GM12892 (cell line): ENCODE data around the gene CDH16.

ENCODE experiments used
- DNase-seq: peaks from one replicate; pipeline ENCODE4 v3.0.0; 2011; ENCODE audit not compliant: insufficient read length
- FAIRE-seq: peaks from 2 replicates; lab custom pipeline; 2011; peaks lifted over from hg19 to GRCh38; lab: Jason Lieb, UNC
- POLR2A ChIP-seq: IDR thresholded peaks from 2 replicates; pipeline ENCODE4 v1.6.1; 2011; ENCODE audit warnings: low read depth, low read length, control low read depth
- POLR2AphosphoS5 ChIP-seq: IDR thresholded peaks from 2 replicates; pipeline ENCODE4 v1.6.1; 2011; ENCODE audit warnings: low read depth, low read length, control low read depth
- TAF1 ChIP-seq: IDR thresholded peaks from 2 replicates; pipeline ENCODE4 v1.6.1; 2011; ENCODE audit warnings: low read depth, mild to moderate bottlenecking, control low read depth, low read length, borderline replicate concordance

The CDH16 gene

GRCh38 chr16:66954097-66954659 lies 35.5 kb upstream of the CDH16 start:
- no peak for DNase-seq
- TF ChIP-seq POLR2AphosphoS5 (no peak), POLR2A (no peak), TAF1 (no peak)
- peak; percentile 86 for FAIRE-seq

DNA sequence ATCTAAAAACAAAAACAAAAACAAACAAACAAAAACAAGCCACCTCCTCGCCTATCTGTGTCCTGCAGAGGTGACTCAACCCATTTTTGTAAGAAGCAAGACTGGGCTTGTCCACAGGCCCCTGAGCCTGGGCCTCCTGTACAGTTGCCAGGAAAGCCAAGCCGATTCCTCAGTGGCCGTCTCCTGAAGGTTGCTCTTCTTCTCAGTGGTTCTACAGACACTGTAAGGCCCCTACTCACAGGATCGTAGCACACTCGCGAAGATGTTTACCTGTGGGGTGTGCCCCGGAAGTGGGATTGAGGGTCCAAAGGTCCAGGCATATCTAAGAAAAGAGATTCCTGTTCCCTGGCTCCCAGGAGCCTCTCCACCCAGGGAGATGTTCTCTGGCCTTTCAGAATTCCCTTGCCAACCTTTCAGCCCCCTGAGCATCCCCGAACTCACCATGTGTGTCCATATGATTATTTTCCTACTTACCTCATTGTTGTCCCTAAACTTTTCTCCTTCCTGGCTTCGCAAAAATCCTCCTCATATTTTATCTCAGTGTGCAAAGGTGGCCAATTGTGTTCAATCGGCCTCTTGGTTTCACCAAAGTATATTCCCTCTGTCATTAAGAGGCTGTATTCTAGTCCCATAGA lies 34.9 kb upstream of the CDH16 start:
- DNase-seq (no peak), FAIRE-seq (no peak)
- TF ChIP-seq POLR2A, result no peak
- no peak for TF ChIP-seq POLR2AphosphoS5
- TF ChIP-seq TAF1, result no peak

DNA sequence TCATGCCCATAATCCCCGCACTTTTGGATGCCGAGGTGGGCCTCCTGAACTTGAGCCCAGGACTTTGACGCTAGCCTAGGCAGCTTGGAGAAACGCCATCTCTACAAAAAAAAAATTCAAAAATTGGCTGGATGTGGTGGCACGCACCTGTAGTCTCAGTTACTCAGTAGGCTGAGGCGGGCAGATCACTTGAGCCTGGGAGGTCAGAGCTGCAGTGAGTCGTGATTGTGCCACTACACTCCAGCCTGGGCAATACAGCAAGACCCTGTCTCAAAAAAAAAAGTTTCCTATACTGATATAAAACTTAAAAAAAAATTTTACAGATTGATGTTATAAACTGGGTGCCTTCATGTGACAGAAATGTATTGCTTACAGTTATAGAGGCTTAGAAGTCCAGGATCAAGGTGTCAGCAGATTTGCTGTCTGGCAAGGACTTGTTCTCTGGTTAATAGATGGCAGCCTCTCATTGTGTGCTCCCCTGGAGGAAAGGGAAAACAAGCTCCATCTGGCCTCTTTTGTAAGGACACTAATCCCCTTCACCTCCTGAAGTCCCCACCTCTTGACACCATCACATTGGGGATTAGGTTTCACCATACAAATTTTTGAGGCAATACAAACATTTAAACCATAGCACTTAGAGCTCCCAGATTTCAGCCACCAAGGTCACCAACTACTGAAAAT lies 33.9 kb upstream of the CDH16 start:
- TF ChIP-seq TAF1, result no peak
- TF ChIP-seq POLR2AphosphoS5, result no peak
- no peak for TF ChIP-seq POLR2A
- FAIRE-seq (no peak), DNase-seq (no peak)

DNA sequence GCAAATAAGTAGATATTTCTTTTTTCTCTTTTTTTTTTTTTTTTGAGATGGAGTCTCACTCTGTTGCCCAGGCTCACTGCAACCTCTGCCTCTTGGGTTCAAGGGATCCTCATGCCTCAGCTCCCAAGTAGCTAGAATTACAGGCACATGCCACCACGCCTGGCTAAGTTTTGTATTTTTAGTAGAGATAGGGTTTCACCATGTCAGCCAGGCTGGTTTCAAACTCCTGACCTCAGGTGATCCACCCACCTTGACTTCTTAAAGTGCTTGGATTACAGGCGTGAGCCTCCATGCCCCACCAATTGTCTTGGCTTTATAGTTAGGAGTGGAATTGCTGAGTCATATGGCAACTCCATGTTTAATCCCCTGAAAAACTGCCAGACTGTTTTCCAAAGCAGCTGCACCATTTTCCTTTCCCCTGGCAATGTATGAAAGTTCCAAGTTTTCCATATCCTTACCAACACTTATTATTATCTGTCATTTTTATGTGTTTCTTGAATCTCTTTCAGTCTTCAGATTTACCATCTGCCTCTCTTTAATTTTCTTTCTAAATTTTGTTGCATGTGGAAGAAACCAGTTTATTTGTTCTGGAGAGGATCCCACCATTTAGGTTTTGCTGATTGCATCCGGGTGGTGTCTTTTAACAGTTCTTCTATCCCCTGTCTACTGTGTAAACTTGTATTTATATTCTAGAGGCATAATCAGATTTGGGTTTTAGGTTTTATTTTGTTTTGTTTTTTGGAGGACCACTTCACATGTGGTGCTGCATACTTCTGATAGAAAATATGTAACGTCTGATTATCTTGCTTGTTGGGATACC lies 32.5 kb upstream of the CDH16 start:
- TF ChIP-seq POLR2A (no peak), TAF1 (no peak), POLR2AphosphoS5 (no peak)

DNA sequence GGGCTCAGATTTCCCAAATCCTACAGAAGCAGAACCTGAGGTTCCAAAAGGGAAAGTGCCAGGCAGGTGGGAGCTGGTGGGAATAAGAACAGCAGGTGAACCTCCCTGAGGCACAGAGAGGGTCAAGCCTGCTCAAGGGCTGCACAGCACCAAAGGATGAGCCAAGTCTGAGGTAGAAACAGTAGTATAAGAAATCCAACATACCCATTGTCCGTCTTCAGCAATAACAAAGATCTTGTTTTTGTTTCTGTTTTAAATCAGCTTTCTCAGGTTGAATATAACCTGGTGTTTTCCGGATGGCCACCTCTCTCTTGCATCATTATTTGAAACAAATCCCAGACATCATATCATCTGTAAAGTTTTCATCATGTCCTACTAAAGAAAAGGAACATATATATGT lies 31.8 kb upstream of the CDH16 start:
- DNase-seq (no peak), FAIRE-seq (peak; percentile 53)
- TF ChIP-seq POLR2AphosphoS5, result no peak
- no peak for TF ChIP-seq TAF1
- no peak for TF ChIP-seq POLR2A

More for the DNA sequence above, 32.5 kb upstream of the CDH16 start:
- DNase-seq, result no peak
- no peak for FAIRE-seq

GRCh38 chr16:66949472-66949871 lies 30.8 kb upstream of the CDH16 start:
- FAIRE-seq (no peak), DNase-seq (no peak)
- TF ChIP-seq TAF1, result no peak
- no peak for TF ChIP-seq POLR2AphosphoS5
- TF ChIP-seq POLR2A, result no peak

DNA sequence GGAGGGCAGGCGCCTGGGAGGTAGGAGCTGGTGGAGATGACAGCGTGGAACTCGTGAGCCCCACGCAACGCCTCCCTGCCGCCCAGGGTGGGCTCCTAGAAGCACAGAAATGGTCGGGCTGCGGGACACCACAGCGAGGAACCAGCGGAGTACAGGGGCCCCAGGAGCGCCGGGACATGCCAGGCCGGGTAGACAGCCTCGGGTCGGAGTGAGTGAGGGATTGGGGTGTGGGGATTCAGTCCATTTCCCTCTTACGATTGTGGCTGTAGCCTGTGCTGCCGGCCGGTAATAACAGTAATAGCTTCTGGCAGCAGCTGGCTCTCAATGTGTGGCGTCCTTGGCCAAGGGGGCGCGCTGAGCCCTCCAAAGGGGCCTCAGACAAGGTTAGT lies 30.1 kb upstream of the CDH16 start:
- TF ChIP-seq POLR2A, result no peak
- TF ChIP-seq TAF1, result no peak
- TF ChIP-seq POLR2AphosphoS5, result no peak
- no peak for FAIRE-seq
- no peak for DNase-seq

DNA sequence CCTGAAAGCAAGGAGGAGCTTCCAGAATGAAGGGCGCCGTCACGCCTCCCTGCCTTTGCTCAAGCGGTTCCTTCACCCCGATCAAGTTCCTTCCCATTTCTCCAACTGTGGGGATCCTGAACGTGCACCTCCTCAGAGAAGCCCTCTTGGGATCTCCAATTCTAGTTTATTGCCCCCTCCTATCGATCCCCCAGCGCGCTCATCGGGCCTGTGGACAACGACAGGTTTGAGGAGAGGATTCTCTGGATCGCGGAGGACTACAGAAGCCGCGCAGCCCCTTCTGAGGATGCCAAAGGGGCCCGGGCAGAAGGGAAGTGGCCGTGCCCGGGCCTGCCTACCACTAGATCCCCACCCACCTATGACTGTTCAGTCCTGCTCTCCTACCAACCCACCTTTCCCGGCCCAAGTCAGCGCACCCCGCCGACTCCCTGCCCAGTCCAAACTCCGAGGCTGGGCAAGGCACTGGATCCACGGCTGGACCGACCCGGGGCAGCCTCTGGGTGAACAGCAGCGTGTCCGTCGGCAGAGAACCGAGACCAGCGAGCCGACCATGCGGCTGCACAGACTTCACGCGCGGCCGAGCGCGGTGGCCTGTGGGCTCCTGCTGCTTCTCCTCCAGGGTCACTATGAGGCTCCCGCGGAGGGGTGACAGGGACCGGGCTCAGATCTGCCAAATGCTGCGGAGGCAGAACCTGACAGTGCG lies 29.6 kb upstream of the CDH16 start:
- FAIRE-seq (peak; percentile 24), DNase-seq (peak; percentile 14)
- TF ChIP-seq TAF1 (no peak), POLR2AphosphoS5 (no peak), POLR2A (no peak)

DNA sequence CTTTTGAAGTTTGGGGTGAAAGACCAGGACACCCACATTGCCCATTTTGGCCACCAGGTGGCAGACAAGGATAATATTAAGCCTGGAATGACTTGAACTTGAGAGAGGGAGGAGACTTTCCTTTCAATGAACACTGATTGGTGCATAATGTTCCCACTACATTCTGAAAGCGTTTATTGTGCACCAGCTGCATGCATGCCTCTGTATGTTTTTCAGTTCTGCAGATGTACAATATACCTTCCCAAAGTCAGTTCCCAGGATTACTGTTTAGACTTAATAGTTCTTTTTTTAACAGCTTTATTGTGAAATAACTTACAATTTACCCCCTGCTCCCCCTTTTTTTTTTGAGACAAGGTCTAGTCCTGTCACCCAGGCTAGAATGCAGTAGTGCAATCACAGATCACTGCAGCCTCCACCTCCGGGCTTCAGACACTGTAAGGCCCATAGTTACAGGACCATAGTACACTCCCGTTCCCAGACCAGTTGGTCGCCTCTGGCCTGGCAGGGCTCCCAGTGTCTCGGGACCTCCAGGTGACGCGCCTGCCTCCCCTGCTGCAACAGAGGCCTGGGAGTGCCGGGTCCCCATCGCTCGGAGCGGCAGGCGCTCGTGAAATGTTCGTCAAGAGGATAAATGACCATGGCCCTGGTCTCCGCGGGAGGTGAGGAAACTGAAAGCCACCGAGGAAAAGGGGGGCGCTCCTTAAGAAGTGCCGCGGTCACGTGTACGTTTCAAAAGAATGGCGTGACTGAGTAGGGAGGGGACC lies 28.8 kb upstream of the CDH16 start:
- TF ChIP-seq POLR2A, result no peak
- no peak for TF ChIP-seq POLR2AphosphoS5
- no peak for TF ChIP-seq TAF1
- DNase-seq, result no peak
- peak; percentile 87 for FAIRE-seq

- no peak for TF ChIP-seq POLR2AphosphoS5
- TF ChIP-seq TAF1, result no peak
- no peak for TF ChIP-seq POLR2A
- DNase-seq (no peak), FAIRE-seq (no peak)
Observed at GRCh38 chr16:66946974-66947301, 28.3 kb upstream of the CDH16 start.

DNA sequence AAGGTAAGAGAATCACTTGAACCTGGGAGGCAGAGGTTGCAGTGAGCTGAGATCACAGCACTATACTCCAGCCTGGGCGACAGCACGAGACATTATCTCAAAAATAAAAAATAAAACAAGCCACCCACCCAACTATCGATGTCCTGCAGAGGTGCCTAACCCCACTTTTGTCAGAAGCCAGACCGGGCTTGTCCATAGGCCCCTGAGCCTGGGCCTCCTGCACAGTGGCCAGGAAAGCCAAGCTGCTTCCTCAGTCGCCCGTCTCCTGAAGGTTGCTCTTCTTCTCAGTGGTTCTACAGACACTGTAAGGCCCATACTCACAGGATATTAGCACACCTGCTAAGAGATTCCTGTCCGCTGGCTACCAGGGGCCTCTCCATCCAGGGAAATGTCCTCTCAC lies 27.9 kb upstream of the CDH16 start:
- FAIRE-seq (no peak), DNase-seq (peak; percentile 3)
- TF ChIP-seq POLR2AphosphoS5, result no peak
